HG03354 (cell line): ENCODE results near the gene TDRD12.

Experiments used
- ATAC-seq: cut with Tn5 transposase; IDR thresholded peaks from one replicate; pipeline ENCODE4 v1.9.1; 2021; ENCODE audit warnings: mild to moderate bottlenecking; ENCODE audit not compliant: unreplicated experiment, poor library complexity, severe bottlenecking

The TDRD12 gene

GRCh38 chr19:32800191-32800590, 80.6 kb downstream of the TDRD12 start:
- no peak for ATAC-seq

DNA sequence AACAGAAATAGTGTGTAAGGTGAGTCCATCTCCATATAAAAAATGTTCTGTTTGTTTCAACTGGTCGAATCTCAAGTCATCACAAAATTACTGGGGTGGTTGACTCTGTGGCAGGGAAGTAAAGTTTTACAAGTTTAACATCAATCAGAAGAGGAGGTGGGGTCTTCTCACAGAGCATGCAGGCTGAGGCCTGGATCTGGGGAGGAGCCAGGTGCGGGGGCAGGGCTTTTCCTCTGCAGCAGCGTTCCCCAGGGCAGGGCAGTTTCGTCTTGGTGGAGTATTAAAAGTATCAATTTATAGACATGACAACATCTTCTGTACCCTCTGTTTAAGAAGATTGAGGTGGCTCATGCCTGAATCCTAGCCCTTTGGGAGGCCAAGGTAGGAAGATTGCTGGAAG, 81.2 kb downstream of the TDRD12 start:
- no peak for ATAC-seq

DNA sequence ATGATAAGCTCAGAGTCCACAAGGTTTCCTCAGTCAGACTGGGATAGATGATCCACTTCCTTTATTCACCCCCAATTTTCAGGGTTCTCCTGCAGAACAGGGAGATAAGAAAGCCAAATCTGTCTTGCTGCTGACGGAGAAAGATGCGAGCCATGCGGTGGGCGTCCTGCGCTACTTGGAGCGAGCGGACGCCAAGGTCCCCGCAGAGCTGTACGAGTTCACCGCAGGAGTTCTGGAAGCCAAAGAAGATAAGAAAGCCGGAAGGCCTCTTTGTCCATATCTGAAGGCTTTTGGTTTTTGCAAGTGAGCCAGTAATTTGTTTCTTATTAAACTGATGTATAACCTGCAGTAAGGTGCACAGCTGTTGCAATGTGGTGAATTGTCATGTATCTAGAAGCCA, 83.3 kb downstream of the TDRD12 start:
- ATAC-seq: no peak

GRCh38 chr19:32808236-32808635, 88.7 kb downstream of the TDRD12 start:
- ATAC-seq: no peak

DNA sequence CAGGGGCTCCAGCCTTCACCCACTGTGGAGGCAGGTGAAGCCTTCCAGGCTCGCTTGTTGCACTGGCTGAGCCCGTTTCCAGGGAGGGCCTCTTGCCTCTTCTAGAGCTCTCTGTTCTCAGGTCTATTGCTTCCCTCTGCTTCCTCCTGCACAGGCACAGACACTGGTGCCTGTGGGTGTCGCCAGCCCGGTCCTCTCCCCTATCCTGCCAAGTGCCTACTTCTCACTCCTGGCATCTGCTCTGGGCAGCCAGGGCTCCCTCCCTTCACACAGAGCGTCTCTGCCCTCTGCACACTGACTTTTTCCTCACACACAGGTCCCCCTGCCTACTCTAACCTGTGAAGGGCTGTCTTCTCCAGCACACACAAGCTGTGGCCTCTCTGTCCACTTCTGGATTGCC, 89.7 kb downstream of the TDRD12 start:
- ATAC-seq: no peak

GRCh38 chr19:32809754-32810153, 90.2 kb downstream of the TDRD12 start:
- no peak for ATAC-seq

GRCh38 chr19:32810452-32810851, 90.9 kb downstream of the TDRD12 start:
- ATAC-seq: no peak

- no peak for ATAC-seq
These were observed 91.6 kb downstream of the TDRD12 start for GRCh38 chr19:32811151-32811550.

GRCh38 chr19:32812036-32812435, 92.5 kb downstream of the TDRD12 start:
- ATAC-seq: no peak

DNA sequence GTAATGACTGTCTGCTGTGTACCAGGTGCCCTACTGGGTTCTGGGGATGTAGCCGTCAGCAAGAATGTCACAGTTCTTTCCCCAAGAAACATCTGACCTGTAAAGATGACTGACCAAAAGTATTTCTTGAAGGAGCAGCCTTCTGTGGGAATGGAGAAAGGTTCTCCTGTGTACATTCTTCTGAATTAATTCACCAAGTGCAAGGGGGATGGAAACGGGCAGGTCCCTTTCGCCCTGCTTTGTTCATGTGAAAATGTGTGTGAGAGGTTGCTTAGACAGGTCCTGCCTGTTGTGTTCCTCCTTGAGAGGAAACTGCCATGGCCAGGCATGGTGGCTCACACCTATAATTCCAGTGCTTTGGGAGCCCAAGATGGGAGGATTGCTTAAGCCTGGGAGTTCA, 93.0 kb downstream of the TDRD12 start:
- no peak for ATAC-seq

- no peak for ATAC-seq
These were observed 94.4 kb downstream of the TDRD12 start for GRCh38 chr19:32813862-32814425.

- no peak for ATAC-seq
These were observed 95.1 kb downstream of the TDRD12 start for GRCh38 chr19:32814624-32815023.

- ATAC-seq: no peak
These were observed 97.1 kb downstream of the TDRD12 start for GRCh38 chr19:32816555-32817099.

- ATAC-seq: no peak
These were observed 98.3 kb downstream of the TDRD12 start for GRCh38 chr19:32817569-32818476.

DNA sequence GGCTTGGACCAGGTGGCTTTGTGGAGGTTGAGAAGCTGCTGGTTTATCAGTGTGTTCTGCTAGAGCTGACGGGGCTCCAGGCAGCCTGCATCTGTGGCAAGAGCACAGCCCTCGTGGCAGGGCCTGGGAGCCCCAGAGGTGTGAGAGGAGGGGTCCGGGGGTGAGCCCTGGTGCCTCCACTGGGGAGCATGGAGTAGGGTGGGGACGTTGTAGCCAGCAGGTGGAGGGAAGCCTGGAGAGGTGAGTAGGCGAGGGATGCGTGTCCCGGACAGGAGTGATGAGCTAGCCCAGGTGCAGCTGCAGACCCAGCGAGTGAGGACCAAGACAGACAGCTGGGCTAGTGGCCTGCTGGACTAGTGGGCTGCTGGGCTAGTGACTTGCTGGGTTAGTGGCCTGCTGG, 99.0 kb downstream of the TDRD12 start:
- no peak for ATAC-seq

DNA sequence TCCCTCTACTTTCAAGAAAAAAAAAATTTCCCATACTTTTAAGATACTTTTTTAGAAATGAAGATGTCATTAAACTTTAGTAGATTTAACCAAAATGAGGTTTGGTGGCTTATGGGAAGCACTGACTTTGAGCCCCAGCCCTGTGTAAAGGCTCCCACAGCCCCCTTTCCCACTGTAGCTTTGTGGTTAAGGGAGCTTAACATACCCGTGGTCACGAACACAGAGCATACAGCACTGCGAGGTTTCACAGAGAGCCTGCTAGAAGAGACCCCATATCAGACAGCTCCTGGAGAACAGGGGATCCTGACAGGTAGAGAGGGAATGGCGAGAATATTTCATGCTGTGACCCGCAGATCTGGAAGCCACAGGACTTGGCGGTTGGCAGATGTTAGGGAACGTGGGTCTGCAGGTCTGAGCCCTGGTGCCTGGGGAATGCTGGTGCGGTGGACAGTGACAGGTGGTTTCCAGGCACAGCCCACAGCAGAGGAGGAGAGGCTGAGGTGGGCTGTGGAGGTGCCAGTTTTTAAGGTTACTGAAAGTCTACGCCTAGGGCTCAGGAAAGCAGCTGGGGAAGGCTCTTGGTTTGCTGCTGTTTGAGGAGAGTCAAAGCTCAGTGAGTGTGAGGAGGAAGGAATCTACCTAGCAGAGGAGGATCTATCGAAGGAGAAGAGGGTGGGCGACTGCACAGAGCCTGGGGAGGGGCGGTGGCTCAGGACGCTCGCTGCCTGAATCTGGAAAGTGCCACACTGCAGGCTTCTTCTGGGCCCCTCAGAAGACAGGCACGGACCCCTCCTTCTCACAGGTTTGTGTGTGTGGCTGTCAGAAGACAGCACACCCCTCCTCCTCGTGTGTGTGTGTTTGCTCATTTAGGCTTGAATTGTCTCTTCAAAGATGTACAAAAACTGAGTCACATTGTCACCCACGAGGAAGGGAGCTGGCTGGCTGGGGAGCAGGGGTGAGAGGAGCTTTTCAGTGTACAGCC, 100.1 kb downstream of the TDRD12 start:
- ATAC-seq: no peak

- no peak for ATAC-seq
These were observed 103.6 kb downstream of the TDRD12 start for GRCh38 chr19:32822916-32823746.

DNA sequence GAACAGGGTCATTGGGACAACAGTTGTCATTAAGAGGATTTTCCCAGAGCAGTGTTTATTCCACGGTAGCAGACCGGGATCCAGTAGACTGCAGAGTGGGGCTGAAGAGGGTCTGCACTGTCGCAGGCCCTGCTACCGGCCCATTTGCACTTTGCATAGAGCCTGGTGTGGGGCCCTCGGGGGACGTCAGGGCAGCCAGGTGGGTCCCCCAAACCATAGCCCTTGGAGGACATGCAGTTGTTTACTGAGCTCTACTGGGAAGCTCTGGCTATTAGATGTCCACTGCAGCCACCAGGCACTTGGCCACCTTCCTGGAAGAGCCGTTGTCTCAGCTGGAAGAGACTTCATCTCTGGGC, 104.2 kb downstream of the TDRD12 start:
- ATAC-seq: no peak

GRCh38 chr19:32824191-32824751, 104.7 kb downstream of the TDRD12 start:
- ATAC-seq: no peak
